ENCODE measurements around the gene SCNN1A. TPM values are rescaled to one million over a fixed set of nuclear protein-coding genes. Genes with fewer than 3 reads are reported as not detected.

Gene SCNN1A
- total RNA-seq, 6 experiments from 2014 or later, result 0.18 TPM; not detected in 5

GRCh38 chr12:6323995-6324711, 51.2 kb downstream of the SCNN1A start:
- DNase-seq, result no peak
- peaks cover 13% of the 10 kb centered on the region; the same call in 1 of the 2 replicates for H3K36me3 Mint-ChIP-seq (ENCODE audit: low read depth)
- TF ChIP-seq, protein P1, sequence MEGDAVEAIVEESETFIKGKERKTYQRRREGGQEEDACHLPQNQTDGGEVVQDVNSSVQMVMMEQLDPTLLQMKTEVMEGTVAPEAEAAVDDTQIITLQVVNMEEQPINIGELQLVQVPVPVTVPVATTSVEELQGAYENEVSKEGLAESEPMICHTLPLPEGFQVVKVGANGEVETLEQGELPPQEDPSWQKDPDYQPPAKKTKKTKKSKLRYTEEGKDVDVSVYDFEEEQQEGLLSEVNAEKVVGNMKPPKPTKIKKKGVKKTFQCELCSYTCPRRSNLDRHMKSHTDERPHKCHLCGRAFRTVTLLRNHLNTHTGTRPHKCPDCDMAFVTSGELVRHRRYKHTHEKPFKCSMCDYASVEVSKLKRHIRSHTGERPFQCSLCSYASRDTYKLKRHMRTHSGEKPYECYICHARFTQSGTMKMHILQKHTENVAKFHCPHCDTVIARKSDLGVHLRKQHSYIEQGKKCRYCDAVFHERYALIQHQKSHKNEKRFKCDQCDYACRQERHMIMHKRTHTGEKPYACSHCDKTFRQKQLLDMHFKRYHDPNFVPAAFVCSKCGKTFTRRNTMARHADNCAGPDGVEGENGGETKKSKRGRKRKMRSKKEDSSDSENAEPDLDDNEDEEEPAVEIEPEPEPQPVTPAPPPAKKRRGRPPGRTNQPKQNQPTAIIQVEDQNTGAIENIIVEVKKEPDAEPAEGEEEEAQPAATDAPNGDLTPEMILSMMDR (IDR thresholded peaks at IDR 0.05), result no peak
- H3K27ac Mint-ChIP-seq, result peak overlapping the region; percentile 88
- H3K4me1 Mint-ChIP-seq (ENCODE audit: low read depth), result peaks cover 55% of the 10 kb centered on the region
- no peaks in the 10 kb centered on the region; the same call in 1 of the 2 replicates for H3K27me3 Mint-ChIP-seq (ENCODE audit: insufficient read depth)
- peak overlapping the region; percentile 45 for H3K4me3 Mint-ChIP-seq
- H3K9me3 Mint-ChIP-seq, result no peaks in the 10 kb centered on the region

- Mint-ChIP-seq H3K36me3 (ENCODE audit: low read depth) (peaks cover 13% of the 10 kb centered on the region; the same call in 1 of the 2 replicates), H3K4me1 (ENCODE audit: low read depth) (peaks cover 55% of the 10 kb centered on the region), H3K27ac (peak overlapping the region; percentile 88), H3K4me3 (peak overlapping the region; percentile 45), H3K9me3 (no peaks in the 10 kb centered on the region), H3K27me3 (ENCODE audit: insufficient read depth) (peaks cover 4% of the 10 kb centered on the region)
- TF ChIP-seq, protein P1 (IDR thresholded peaks at IDR 0.05), result peak; percentile 84
- DNase-seq, result peak; percentile 96
Measured at GRCh38 chr12:6323340-6323994, 51.9 kb downstream of the SCNN1A start.

- Mint-ChIP-seq H3K4me1 (ENCODE audit: low read depth) (peaks cover 55% of the 10 kb centered on the region), H3K9me3 (no peaks in the 10 kb centered on the region), H3K4me3 (peak overlapping the region; percentile 45; the same call in 1 of the 2 replicates), H3K27ac (peak overlapping the region; percentile 88), H3K36me3 (ENCODE audit: low read depth) (peaks cover 13% of the 10 kb centered on the region; the same call in 1 of the 2 replicates), H3K27me3 (ENCODE audit: insufficient read depth) (peaks cover 6% of the 10 kb centered on the region)
- TF ChIP-seq, protein P1 (IDR thresholded peaks at IDR 0.05), result no peak
- DNase-seq, result no peak
Measured at GRCh38 chr12:6322969-6323339, 52.4 kb downstream of the SCNN1A start.

GRCh38 chr12:6322352-6322751, 53.0 kb downstream of the SCNN1A start:
- TF ChIP-seq, protein P1 (IDR thresholded peaks at IDR 0.05), result no peak
- H3K27ac Mint-ChIP-seq, result no peak overlapping the region
- H3K36me3 Mint-ChIP-seq (ENCODE audit: low read depth), result peaks cover 13% of the 10 kb centered on the region; the same call in 1 of the 2 replicates
- H3K9me3 Mint-ChIP-seq, result no peaks in the 10 kb centered on the region
- H3K27me3 Mint-ChIP-seq (ENCODE audit: insufficient read depth), result peaks cover 6% of the 10 kb centered on the region
- no peak overlapping the region for H3K4me3 Mint-ChIP-seq
- H3K4me1 Mint-ChIP-seq (ENCODE audit: low read depth), result peaks cover 55% of the 10 kb centered on the region
- DNase-seq, result no peak

- DNase-seq, result no peak
- no peak overlapping the region for H3K4me3 Mint-ChIP-seq
- TF ChIP-seq, protein P1 (IDR thresholded peaks at IDR 0.05), result no peak
- H3K27me3 Mint-ChIP-seq (ENCODE audit: insufficient read depth), result peaks cover 9% of the 10 kb centered on the region
- no peaks in the 10 kb centered on the region for H3K9me3 Mint-ChIP-seq
- H3K36me3 Mint-ChIP-seq (ENCODE audit: low read depth), result peaks cover 12% of the 10 kb centered on the region; the same call in 1 of the 2 replicates
- H3K27ac Mint-ChIP-seq, result no peak overlapping the region
- H3K4me1 Mint-ChIP-seq (ENCODE audit: low read depth), result peaks cover 53% of the 10 kb centered on the region
Measured at GRCh38 chr12:6321905-6322304, 53.5 kb downstream of the SCNN1A start.

All from HFFc6 (cell line).